GDM1 (cell line): Measurements from ENCODE around the gene ACOT8.
A peak's percentile ranks its signal among the peaks of the same experiment; 100 is the strongest.
"Not testable (repeated sequence)": the region's sequence is repeated elsewhere in the genome, so short reads cannot be mapped to it uniquely, and the experiment has no call there.

ENCODE experiments used
- DNase-seq: peaks from one replicate; lab custom pipeline; 2025; lab: John Stamatoyannopoulos, UW

The ACOT8 gene

DNA sequence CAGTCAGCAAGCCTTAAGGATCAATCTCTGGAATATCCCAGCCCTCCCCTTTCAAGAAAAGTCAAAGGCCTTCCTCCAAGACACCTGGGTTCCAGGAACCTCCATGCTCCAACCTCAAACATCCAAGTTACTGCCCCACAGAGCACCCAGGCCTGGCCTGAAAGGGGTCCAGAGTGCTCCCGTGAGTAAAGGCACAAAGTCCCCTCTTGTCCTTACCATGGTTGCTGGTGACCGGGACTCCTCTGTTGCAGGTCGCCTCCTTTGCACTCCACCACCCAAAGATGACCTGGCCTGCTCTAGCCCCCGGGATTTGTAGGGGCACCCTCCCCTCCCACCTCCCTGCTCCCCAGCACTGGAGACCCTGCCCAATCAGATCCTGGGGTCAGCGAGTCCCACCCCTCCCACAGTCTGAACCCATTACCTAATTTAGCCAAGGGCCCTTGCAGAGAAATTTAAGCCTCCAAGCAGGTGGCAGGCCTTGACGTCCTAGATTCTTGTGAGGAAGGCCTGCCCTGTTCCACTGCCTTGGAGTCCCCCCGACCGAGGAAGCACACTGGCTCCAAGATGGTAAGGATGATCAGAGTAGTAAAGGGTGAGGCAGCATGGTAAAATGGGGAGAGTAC is 30.1 kb downstream of the ACOT8 start, which contains the start of gene TNNC2:
Gene TNNC2, minus strand, starts transcription at position 283 of the 623 bp plus-strand sequence. Its CDS starts 64 bp downstream, at position 219.
- DNase-seq = no peak

- no peak for DNase-seq
Measured at GRCh38 chr20:45826381-45827019, 30.7 kb downstream of the ACOT8 start.

DNA sequence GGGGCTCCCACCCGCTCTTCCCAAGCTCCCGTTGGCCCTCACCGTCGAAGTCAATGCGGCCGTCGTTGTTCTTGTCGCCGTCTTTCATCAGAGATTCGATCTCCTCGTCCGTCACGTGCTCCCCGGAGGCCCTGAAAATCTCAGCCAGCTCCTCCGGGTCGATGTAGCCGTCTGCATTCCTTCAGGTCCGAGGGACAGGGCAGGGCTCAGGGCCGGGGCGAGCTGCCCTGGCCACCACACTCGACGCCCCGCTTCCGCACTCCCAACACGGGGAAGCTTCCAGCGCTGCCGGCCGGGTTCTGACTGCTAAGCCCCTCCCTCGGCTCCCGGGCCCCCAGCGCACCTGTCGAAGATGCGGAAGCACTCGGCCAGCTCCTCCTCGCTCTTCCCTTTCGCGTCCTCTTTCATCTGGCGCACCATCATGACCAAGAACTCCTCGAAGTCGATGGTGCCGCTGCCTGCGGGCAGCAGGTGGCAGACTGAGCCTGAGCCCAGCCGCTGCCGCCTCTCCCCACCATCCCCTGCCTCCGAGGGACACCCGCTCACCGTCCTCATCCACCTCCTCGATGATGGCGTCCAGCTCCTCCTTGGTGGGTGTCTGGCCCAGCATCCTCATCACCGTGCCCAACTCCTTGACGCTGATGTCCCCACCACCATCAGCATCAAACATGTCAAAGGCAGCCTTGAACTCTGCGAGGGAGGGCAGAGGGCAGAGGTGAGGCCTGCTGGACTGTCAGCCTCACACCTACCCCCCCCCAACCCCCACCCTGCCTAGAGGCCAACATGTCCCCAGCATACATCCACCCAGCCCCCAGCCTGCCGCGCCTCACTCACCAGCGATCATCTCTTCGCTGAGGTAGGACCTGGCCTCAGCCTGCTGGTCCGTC is 33.0 kb downstream of the ACOT8 start:
- no peak for DNase-seq

GRCh38 chr20:45822857-45823256 is 34.3 kb downstream of the ACOT8 start:
- no peak for DNase-seq

GRCh38 chr20:45821947-45822346 is 35.2 kb downstream of the ACOT8 start:
- no peak for DNase-seq

- DNase-seq = no peak
Measured at GRCh38 chr20:45819466-45819865, 37.7 kb downstream of the ACOT8 start.

GRCh38 chr20:45818239-45818638 is 39.0 kb downstream of the ACOT8 start:
- DNase-seq = no peak

GRCh38 chr20:45817376-45818194 is 39.6 kb downstream of the ACOT8 start:
- no peak for DNase-seq

GRCh38 chr20:45816951-45817350 is 40.2 kb downstream of the ACOT8 start:
- DNase-seq = no peak

DNA sequence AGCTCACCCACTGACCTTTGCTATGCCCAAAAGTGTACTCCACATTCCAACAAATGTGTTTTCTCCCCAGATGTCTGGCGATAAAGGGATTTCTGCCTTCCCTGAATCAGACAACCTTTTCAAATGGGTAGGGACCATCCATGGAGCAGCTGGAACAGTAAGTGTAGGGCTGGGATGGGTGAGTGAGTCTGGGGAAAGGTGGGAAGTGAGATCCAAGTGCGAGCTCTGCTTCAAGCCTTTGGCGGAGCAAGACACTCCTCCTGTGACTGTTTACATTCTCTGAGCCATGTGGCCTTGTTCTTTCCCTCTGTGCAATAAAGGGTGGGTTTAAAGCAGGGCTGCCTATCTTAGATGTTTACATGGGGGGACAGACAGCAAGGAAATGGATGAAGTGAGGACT is 42.9 kb downstream of the ACOT8 start:
- DNase-seq = no peak

- DNase-seq = no peak
Measured at GRCh38 chr20:45813489-45813888, 43.7 kb downstream of the ACOT8 start.

- DNase-seq = no peak
Measured at GRCh38 chr20:45813006-45813340, 44.2 kb downstream of the ACOT8 start.

GRCh38 chr20:45812157-45813005 is 44.8 kb downstream of the ACOT8 start, which contains the start of gene UBE2C:
Gene UBE2C (plus strand): TSS chr20:45812644. CDS start chr20:45812696, 52 bp downstream.
- no peak for DNase-seq

GRCh38 chr20:45810191-45810970 is 46.8 kb downstream of the ACOT8 start:
- peak; percentile 77 for DNase-seq

DNA sequence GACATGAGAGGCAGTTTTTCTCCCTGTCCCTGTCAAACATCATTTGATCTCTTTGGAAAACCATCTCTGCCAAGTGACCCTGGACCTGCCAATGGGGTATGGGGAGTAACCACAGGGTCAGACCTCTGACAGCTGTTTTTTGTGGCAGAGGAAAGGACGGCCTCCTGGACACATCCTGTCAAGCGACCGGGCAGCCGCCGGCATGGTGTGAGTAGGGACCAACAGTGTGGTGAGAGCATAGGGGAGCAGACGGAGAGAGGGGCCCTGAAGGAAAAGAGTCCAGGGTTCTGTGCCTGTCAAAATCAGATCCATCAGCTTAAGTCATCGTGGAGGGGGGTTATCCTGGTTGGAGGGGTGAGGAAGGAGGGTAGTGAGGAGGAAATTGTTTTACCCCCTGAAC is 55.3 kb downstream of the ACOT8 start:
- no peak for DNase-seq

DNA sequence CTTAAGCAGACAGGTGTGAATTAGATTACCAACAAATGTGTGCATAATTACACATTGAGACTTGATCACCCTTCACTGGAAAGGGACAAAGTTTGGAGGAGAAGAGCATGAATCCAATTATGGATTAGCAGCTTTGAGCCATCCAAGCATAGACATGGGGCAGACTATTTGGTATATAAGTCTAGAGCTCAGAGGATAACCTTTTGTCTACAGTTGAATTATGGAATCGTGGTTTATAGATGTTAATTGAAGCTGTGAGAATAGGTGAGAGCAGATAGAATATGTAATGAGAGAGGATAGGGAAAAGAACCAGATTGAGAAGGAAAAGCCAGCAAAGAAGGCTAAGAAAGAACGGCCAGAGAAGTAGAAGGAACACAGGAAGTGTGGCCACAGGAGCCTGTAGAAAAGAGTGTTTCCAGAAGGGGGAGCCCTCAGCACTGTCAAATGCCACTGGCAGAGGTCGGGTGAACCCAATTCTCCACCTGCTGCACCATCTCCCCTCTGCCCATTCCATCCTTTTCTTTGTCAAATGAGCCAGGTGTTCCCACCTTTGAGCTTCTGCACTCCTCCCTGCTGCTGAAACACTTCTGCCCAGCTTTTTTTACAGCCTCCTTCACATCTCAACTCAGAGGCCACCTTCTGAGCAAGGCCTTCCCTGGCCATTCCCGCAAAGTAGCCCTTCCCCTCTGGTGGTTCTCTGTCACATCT is 58.1 kb downstream of the ACOT8 start:
- peak; percentile 52 for DNase-seq

- DNase-seq = not testable (repeated sequence)
Measured at GRCh38 chr20:45797955-45798354, 59.2 kb downstream of the ACOT8 start.

DNA sequence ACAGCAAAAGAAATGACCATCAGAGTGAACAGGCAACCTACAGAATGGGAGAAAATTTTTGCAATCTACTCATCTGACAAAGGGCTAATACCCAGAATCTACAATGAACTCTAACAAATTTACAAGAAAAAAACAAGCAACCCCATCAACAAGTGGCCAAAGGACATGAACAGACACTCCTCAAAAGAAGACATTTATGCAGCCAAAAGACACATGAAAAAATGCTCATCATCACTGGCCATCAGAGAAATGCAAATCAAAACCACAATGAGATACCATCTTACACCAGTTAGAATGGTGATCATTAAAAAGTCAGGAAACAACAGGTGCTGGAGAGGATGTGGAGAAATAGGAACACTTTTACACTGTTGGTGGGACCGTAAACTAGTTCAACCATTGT is 59.7 kb downstream of the ACOT8 start:
- not testable (repeated sequence) for DNase-seq

DNA sequence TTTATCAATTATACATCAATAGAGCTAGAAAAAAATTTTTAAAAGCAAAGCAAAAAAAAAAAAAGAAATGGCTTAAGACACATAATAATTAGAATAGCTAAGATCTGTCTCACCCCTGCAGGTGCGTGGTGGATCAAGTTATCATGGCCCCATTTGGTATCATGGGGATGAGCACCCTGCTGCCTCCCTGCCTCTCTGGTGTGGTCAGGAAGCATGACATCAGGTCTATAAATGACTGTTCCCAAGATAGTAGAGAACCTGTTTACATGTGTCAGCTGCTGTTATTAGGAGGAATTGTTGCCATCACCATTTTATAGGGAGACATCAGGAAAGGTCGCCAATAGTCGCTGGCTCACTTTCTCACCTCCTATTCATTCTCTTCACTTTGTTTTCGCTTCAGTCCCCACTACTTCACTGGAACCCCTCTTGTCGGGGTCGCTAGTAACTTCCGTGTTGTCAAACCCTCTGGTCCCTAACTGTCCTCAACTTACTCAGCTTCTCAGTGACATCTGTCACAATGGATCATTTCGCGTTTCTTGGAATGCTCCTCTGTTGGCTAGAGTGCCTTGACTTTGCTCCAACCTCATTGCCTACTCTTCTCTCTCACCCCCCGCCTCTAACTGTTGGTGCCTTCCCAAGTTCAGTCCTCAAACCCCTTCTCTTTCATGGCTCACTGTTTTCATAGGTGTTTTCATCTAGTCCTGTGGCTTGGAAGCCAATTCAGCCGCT is 60.7 kb downstream of the ACOT8 start:
- DNase-seq = no peak
